HG03575 (cell line): ENCODE data around the gene TFB2M.
"Not testable (repeated sequence)": the region's sequence is repeated elsewhere in the genome, so short reads cannot be mapped to it uniquely, and the experiment has no call there.

Experiments used
- ATAC-seq: cut with Tn5 transposase; IDR thresholded peaks from one replicate; pipeline ENCODE4 v1.9.1; 2021; ENCODE audit not compliant: unreplicated experiment, insufficient number of reproducible peaks, low FRiP score; ENCODE audit errors: extremely low read depth

The TFB2M gene

DNA sequence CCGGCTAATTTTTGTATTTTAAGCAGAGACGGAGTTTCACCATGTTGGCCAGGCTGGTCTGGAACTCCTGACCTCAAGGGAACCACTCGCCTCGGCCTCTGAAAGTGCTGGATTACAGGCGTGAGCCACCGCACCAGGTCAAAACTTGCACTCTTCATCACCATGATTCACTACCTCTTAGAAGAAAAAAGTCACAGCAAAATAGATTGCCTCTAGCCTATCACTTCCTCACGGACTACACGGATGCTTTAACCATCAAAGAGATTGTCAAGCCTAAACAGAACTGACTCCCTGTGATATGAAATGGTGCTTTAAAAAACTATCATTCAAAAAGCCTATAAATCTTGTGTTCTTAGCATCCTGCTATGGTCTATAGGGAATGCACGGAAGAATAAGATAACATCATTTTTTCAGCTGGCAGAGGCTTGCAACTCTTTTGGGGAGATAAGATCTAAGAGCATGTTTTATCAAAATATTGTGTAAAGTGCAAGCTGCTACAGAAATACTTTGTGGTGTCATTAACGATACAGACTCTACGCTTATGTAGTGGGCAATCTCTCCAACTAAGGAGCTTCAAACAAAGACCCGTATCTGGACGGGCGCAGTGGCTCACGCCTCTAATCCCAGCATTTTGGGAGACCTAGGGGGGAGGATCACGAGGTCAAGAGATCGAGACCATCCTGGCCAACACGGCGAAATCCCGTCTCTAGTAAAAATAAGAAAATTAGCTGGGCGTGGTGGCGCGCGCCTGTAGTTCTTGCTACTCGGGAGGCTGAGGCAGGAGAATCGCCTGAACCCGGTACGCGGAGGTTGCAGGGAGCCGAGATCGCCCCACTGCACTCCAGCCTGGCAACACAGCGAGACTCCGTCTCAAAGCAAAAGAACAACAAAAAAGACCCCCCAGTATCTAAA lies 966 bp downstream of the TFB2M start:
- ATAC-seq = no peak

DNA sequence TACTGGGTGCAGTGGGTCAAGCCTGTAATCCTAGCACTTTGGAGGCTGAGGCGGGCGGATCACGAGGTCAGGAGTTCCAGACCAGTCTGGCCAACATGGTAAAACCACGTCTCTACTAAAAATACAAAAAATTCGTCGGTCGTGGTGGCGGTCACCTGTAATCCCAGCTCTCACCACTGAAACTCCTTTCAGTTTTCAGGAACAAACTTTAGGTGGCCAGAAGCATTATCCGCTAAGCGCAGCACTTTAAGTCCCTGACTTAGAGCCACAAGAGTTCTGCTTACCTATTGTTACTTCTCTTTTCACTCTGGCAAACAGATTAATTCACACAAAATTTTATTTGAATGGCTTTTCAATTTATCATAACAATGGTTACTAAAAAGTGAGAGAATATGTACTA lies 5.2 kb downstream of the TFB2M start:
- not testable (repeated sequence) for ATAC-seq

DNA sequence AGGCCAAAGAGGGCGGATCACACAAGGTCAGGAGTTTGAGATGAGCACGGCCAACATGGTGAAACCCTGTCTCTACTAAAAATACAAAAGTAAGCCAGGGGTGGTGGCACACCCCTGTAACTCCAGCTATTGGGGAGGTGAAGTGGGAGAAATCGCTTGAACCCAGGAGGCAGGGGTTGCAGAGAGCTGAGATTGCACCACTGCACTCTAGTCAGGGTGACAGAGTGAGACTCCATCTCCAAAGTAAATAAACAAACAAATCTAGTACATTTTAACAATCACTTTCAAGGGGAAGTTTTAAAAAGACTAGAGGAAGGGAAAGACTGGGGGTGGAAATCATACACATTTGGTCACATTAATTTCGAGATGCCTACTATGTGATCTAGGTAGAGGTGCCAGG lies 6.8 kb downstream of the TFB2M start:
- ATAC-seq = no peak

DNA sequence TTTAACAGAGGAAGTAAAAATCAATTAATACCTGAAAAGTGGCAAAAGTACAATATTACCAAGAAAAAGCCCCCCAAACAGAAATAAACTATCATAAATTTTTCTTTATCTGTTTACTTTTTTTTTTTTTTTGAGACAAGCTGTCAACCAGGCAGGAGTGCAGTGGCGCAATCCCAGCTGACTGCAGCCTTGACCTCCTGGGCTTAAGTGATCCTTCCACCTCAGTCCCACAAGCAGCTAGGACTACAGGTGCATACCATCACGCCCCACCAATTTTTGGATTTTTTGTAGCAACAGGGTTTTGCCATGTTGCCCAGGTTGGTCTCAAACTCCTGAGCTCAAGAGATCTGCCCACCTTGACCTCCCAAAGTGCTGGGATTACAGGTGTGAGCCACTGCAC lies 8.0 kb downstream of the TFB2M start:
- no peak for ATAC-seq

DNA sequence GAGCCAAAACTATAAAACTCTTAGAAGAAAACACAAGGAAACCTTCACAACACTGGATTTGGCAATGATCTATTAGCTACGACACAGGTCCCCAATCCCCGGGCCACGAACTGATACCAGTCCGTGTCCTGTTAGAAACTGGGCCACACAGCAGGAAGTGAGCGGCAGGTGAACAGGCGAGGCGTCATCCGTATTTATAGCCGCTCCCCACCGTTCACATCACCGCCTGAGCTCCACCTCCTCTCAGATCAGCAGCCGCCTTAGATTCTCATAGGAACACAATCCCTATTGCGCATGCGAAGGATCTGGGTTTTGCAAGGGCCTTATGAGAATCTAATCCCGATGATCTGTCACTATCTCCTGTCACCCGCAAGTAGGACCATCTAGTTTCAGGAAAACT lies 11.9 kb downstream of the TFB2M start:
- no peak for ATAC-seq

DNA sequence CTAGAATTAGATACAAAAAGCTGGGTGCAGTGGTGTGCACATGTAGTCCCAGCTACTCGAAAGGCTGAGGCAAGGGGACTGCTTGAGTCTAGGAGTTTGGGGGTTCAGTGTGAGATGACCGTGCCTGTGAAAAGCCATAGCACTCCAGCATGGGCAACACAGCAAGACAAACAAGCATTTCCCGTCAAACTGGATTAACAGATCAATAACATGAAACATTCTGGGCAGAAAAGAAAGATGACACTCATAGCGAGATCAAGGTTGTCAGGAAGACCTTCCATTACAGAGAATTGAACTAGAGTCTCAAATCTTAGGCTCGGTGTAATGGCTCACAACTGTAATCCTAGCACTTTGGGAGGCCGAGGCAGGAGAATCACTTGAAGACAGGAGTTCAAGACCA lies 14.0 kb downstream of the TFB2M start:
- ATAC-seq = no peak

DNA sequence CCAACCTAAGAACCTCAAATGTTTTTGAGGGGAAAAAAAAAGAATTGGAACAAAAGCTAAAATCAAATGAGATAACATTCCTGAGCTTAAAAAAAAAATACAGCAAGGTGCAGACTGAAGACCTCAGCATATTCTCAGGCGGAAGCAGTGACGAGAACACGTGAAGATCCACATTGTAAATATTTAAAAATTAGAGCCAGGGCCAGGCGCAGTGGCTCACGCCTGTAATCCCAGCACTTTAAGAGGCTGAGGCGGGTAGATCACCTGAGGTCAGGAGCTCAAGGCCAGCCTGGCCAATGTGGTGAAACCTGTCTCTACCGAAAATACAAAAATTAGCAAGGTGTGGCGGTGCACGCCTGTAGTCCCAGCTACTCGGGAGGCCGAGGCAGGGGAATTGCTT lies 15.7 kb downstream of the TFB2M start:
- no peak for ATAC-seq

DNA sequence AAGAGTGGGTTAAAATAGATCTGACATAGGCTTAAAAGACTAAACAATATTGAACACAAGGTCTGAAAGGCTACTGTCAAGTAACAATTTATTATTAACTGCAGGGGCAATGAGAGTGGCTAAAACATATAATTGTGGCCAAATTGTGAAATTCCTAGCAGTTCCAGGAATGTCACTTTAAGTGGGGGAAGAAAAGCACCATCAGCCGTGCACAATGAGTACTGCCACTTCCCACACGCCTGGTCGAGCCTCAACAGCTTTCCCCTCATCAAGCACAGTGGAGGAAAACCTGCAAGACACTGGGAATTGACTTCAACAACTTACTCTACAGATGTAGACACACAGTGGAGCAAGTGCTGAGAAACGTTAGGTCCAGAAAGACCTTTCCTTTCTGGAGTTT lies 16.4 kb downstream of the TFB2M start:
- no peak for ATAC-seq

DNA sequence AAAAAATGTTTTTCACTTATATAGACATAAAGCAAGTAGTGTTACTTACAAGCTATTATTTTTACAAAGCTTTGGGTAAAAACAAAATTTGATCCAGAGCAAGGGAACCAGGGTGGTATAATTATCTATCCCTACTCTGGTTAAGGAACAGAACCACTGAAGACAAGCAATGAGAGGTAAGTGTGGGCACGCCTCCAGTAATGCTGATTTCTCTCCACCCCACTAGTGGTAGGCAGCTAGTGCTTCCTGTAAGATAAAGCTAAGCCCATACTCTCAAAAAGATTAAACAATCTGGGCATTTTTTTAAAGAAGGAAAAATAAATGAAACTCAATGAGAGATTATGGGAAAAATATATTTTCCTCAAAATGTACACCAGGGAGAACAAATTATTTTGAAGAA lies 22.1 kb downstream of the TFB2M start:
- ATAC-seq = no peak

DNA sequence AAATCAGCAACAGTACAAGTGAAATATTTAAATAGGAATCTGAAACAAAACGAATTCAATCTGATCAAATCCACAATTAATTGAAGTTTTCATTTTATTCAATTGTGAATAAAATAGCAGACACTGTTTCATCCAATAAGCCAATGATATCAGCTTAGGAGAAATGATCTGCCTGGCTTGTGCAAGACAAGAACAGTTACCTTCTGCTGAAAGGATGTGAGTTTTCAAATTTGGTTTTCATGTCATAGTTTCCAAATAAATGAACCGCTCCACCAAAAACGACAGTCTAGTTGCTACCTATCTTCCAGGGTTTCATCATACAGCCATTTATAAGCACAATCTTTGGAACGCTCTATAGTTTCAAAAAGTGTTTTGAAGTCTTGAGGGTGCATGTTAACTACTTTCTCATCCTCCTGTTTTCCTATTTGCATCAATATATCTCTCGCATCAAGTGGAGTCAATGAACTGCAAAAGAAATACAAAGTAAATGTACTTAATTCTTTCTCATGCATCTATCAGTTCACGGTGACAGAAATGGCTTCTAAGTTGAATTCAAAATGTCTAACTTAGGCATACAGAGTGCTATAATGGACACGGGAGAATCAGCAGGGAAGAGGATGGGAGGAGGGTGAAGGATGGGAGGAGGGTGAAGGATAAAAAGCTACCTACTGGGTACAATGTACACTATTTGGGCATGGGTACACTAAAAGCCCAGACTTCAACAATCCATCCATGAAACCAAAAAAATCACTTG lies 25.1 kb downstream of the TFB2M start:
- ATAC-seq = no peak

DNA sequence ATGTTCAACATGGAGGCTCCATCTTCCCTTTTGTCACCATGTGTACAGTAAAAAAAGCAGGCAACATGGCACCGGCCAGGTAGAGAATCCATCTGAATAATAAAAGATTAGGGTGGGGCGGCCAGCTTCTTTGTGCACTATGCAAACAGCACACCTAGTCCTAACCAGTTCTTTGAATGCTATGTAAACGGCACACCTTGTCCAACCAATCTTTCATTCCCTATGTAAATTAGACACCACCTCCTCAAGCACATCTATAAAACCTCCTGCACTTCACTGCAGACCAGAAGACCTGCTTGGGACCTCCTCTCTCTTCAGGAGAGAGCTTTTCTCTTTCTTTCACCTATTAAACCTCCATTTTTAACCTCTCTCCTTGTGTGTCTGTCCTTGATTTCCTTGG lies 28.2 kb downstream of the TFB2M start:
- ATAC-seq = no peak

DNA sequence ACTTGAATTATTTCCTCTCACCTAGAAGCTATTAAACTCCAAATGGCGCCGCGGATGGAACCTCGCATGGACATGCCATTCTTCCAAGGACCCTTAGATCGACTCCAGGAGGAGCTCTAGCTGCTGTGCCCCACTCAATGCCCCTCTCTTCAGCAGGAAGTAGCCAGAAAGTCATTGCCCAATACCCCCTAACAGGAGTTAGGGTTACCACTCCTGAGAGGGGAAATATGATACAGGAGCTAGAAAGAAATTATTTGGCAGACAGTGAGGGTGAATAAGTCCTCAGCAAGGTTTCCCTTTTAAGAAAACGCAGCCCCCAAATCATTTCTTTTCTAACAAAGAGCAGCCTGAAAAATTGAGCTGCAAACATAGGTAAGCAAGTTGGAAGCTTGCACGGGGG lies 28.6 kb downstream of the TFB2M start:
- no peak for ATAC-seq

DNA sequence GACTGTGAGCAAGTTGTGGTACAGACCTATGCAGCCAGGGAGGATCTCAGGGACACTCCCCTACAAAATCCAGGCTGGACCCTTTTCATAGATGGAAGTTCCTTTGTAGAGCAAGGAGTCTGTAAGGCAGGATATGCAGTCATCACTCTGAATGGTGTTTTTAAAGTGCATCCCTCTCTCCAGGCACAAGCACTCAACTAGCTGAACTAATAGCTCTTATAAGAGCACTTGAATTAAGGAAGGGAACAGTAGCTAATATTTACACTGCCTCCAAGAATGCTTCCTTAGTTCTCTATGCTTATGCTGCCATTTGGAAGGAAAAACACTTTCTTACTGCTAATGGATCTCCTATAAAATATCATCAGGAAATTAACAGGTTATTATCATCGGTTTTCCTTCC lies 31.9 kb downstream of the TFB2M start:
- no peak for ATAC-seq

DNA sequence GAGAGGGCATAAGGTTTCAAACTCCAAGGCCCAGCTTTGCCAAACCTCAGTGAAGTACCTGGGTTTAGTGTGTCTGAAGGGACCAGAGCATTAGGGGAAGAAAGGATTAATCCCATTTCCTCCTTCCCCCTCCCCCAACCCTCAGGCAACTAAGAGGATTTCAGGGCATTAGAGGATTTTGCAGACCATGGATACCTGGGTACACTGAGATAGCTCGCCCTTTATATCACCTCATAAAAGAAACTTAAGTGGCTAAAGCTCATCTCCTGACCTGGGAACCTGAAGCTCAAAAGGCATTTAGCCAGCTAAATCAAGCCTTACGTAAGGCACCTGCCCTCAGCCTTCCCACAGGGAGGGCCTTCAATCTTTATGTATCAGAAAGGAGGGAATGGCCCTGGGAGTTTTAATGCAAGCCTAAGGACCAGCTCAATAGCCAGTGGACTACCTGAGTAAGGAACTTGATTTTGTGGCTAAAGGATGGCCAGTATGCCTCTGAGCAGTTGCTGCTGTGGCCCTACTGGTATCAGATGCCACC lies 32.6 kb downstream of the TFB2M start:
- no peak for ATAC-seq

DNA sequence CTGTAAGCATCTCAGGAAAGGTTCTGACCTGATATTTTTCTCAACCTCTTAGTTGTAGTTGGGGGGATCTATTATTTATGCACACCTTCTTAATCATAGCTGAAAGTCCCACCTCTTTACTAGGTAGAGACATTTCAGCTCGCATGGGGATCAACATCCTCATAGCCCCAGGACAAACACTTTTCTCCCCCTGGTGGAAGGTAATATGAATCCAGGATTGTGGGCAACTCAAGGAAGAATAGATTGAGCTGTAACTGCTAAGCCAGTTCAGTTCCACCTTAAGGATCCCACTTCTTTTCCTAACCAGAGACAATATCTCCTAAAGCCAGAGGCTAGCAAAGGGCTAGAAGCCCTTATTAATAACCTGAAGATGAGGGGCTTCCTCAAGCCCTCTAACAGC lies 33.5 kb downstream of the TFB2M start:
- ATAC-seq = no peak

DNA sequence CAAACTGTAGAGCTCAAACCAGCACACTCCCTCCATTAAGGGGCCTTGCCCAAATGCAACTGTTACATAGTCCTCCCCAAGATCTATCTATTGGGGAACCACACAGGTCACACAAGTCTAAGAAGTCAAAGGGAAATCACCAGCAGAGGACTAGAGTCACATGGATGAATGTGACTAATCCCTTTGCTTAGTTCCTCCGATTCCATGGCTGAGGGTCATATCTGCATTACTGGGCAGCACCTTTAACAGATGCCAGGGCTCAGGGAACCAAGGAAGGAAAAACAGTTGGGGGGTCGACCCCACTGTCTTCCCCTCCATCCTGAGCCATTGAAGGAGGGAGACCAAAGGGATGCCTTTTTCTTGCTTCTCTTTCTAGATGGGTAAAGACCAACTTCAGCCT lies 35.6 kb downstream of the TFB2M start:
- no peak for ATAC-seq

DNA sequence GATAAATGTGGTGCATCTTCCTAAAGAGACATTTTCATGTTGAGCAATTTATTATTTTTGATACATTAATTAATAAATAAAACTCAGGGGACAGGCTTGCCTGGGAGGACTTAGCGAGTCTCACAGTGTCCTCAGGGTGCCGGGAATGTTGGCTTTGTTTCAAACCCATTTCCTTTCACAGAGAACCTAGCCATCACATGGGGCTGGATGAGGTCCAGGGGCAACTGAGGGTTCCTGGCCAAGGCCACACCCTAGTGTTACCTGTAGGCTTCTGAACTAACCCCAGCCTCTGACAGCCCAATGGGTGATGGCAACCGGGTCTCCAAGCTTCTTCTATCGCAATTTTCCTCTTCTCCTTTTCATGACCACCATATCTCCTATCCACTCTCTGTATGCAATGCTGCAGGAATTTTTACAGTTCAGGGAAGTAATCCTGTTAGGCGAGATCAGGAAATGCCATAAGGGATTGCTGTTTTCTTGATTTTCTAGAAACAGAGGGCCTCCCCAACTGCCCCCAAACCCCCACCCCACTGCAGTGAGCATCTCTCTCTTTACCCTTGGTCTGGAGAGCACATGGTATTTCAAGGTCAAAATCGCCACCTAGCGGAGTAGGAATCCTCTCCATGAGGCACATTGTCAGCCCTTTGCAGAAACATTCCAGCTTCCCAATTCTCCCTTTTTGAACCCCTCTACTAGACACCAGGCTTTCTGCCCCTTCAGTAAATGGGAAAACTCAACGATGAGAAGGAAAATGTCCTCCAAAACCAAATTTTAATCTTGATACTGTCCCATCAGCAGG lies 36.9 kb downstream of the TFB2M start:
- ATAC-seq = no peak

DNA sequence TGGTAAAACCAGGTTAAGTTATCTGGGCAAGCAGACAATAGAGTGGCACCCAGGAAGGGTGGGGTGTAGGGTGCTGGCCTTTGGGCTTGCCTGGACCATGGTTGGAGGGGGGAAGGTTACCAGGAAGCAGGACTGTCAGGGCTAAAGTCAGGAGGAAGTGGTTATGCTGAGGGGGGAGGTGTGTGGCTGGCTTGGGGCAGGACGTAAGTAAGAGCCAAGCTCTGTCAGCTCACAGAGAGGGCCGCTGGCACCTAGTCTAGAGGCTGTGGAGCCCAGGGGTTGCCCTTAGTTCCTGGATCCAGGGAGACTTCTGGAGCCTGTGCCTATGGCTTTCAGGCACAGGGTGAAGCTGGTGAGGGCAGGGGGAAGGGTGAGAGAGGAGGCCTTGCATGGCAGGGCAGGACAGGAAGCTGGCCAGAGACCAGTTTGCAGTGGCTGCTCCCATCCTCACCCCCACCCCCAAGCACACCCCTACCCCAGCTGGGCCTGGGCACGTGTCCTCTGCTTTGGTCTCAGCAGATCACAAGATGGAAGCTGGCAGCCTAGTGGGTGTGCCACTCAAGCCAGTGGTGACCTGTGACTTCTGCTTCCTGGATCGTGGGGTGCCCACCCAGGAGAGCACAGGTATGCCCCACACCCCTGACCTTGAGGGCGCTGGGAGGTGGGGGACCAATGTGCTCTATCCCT lies 38.5 kb downstream of the TFB2M start:
- ATAC-seq = no peak

DNA sequence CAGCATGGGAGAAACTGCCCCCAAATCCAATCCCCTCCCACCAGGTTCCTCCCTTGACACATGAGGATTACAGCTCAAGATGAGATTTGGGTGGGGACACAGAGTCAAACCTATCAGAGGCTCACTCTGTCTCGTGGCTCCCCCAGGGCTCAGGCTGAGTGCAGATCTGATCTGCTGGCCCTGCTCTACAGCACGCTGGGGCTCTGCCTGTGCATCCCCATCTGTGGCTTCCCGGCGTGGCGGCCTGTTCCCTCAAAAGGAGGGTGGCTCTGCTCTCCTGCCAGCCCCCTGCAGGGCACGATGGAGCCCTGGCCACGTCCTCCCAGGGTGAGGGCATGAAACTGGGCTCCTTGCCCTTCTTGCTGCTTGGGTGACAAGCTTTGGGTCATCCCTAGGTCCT lies 39.1 kb downstream of the TFB2M start:
- ATAC-seq = no peak
